CD4-positive, alpha-beta T cell treated with Interleukin-10 for 1 hour (primary cell): Measurements from ENCODE around the gene CMSS1.

Experiments
- DNase-seq: peaks from one replicate; pipeline ENCODE4 v3.0.0-alpha.2; 2020

CMSS1 gene

DNA sequence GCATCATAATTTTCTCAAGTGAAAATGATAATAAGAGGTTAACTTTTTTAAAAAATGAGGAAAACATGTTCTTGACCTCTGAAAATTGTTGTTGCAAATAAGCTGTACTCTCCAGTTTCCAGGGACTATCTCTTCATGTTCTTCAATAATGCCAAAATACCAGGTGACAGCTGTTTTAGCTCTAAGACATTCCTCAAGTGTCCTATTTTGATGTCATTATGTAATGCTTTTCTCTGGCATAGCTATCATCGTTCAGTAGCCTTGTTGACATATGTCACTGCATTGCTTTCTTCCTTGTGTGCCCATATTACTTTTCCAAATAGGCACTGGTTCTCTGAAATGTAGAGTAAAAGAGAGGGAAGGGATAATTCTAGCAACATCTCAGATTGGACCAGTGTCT, 302.4 kb downstream of the CMSS1 start:
- no peak for DNase-seq

DNA sequence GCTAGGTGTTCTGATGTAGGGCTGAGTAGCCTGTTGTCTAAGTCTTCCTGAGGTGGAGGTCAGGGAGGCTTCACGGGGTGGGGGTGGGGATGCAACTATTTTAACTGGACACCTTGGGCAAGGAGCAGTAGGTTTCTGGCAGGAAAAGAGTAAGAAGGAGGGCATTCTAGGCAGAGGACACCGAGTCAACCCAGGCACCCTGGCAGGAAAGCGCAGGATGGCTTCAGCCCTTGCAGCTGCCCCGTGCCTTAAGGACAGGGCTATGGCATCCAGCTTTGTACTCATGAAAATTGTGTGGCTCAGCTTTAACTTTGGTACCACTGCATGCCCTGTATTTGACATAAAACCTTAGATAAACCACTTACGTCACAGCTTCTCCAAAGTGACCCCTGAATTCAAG, 303.0 kb downstream of the CMSS1 start:
- no peak for DNase-seq

DNA sequence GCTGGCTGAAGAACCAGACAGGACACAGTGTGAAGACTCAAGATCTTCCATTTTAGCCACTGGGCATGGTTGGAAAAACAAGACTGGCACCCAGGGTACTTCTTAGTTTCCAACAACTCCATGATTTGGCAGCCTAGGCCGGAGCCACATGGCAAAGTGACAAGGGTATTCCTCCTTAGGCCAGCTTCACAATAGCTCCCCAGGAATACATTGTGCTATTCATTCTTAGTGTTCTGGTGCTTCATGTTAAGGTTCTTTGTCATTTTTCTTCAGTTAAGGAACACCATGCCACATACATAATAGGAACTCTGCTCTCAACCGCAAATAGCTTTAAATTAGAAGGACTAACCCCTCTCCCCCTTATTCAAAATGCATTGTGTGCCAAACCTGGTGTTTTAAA, 304.7 kb downstream of the CMSS1 start:
- no peak for DNase-seq

DNA sequence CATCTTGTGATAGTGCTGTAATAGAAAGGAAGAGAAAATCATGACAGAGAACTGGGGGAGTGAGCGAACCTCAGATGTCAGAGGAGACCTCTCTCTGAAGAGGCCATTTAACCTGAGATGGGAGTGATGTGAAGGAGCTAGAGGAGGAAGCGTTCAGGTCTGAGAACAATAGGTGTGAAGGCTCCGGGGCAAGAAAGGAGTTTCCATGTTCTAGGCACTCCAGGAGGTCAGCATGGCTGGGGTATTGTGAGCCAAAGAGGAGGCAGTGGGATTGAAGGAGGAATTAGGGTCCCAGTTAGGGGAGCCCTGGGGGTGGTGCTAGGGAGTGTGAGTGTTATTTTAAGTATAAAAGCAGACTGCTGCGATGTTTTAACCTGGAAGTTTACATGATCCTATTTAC, 305.4 kb downstream of the CMSS1 start:
- no peak for DNase-seq

DNA sequence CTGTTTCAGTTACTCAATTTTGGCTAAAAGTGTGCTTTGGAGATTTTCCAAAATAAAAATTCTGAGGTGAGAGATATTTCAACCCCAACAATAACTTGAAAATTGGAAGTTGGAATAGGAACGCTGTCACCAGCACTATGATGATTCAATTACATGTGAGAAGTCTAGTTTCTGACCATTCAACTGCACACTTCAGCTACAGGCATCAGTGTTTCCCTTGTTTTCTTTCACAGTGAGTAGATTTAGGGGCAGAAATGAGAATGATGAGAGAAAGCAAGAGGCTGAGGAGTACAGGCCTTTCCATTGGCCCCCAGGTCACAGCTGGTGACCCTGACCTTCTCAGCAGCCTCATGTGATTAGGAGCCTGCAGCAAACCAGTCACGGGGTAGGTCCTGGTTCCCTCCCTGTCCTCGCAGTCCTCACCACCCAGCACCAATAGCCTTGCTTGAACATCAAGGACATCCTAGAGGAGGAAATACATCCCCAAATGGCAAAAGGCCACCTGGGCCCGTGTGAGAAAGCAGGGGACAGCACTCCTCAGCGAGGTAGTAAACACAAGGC, 306.6 kb downstream of the CMSS1 start:
- no peak for DNase-seq

DNA sequence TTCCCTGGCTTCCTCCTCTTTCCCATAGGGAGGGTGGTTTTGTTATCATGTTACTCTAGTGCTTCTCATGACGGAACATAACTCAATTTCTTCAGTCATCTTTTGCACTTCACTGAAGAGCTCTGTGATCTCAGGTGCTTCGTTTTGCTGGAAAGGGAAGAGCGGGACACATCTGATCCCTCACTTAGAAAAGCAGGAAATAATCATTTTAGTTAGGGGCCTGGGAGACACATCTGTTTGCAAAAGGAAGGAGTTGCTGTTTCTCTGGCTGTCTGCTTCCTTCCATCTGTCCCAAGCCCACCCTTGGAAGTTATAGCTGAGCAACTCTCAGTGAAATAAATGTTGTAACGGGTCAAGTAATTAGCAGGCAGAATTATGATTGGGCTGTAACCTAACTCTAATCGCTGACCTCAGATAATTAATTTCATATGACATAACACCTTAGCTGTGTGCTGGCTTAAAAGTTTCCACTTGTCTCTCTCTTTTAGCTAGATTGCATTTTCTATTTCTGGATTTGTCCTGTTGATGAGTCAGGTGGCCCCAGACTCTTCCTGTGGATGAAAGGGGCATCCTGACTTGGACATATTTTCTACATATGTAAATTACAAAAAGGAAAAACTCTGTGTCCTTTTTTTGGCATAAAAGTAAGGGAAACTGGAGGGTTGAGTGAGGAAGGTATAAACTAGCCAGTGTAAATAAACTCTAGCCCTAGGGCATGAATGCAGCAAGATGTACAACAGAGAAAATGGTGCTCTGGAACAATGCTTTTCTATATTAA, 307.7 kb downstream of the CMSS1 start:
- no peak for DNase-seq

DNA sequence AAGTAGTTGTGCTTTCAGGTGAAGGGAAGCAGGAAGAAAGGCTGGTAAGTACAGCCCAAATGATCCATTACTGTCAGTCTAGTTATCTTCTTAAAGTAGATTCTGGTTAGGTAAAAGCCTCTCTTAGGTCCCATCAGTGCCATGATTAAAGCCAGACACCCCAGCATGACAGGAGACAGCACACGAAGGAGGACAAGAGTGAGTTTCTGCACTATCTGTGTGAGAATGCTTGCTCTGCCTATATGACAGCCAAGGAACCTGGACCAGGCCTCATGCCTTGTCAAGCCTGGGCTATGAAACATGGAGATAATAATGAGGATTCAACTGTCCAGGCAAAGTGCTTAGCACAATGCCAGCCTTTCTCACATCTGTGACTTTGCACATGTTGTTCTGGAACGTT, 310.1 kb downstream of the CMSS1 start:
- DNase-seq, result no peak

DNA sequence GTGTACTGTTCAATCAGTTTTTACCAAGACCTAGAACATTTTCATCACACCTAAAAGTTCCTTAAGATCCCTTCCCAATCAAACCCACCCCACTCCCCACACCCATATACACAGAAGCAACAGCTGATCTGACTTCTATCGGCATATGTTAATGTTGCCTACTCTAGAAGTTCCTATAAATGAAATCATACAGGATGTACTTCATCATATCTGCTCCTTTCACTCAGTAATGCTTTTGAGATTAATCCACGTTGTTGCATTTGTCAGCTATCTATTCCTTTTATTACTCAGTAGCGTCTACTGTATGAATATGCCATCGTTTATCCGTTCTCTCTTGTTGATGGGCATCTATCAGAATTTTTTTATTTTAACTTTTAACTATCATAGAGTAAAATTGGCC, 310.9 kb downstream of the CMSS1 start:
- no peak for DNase-seq

DNA sequence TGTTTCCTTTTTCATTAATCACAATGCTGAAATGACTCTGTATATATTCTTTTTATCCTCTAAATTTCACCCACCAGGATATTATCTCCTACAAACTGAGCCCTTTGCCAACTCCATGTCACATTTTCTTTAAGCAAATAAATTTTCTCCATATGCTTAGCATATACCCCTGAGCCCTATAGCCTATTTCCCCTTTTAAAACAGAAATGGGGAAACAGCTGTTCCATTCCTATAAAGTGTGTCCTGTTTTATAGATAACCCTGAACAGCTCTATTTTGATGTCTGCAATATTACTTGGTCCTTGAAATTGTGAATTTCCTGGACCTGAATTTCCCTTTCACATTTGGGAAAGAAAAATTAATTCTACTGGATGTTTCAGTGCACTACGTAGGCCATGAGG, 312.3 kb downstream of the CMSS1 start:
- no peak for DNase-seq

DNA sequence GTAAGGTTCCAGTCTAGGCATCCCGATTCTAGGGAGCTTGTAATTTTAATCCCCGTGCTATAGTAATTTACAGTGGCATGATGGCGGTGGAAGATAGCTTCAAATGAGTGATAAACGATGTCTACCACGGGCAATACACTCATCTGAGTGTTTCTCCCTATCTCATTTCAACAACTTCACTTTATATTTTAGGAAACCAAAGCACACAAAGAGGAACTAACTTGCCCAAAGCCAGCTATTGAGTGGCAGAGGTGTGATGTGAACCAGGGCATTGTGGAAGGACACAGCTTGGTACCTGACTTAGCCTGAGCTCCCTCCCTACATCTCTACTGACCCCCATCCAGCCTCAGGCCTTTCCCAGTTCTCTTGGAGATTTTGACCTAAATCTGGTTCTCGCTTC, 313.6 kb downstream of the CMSS1 start:
- DNase-seq, result no peak

DNA sequence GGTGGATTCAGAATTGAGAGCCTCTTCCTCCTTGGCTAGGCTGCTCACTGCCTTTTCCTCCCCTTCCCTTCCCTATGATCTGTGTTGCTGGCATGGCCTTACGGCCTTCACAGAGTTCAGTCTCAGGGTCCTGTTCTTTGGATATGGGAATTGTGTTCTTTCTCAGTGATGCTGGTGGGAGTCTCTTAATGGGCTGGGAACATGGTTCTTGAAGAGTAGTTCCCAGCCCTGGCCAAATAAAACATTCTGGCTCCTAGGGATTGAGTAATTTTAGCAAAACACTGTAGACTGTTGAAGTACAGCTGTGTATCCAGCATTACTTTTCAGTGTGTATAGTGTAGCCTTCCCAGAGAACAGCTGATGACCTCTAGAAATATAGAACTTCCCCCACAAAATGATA, 319.3 kb downstream of the CMSS1 start:
- DNase-seq, result no peak

DNA sequence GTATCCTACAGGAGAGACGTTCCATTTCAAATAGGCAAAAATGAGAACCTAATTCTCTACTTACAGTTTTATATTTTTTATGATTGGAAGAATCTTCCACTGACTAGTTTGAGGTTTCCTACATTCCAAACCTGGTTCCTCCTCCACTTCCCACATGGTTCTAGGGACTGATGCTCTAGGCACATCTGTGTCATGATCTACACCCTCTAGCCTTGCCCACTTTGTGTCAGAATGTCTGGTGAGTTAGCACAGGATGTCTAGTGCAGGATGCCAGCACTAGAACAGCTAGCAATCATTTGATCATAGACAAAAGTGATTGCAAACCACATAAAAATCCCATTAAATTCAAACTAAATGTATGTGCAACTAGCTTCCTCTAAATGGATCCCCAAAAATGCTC, 323.3 kb downstream of the CMSS1 start:
- DNase-seq, result no peak

DNA sequence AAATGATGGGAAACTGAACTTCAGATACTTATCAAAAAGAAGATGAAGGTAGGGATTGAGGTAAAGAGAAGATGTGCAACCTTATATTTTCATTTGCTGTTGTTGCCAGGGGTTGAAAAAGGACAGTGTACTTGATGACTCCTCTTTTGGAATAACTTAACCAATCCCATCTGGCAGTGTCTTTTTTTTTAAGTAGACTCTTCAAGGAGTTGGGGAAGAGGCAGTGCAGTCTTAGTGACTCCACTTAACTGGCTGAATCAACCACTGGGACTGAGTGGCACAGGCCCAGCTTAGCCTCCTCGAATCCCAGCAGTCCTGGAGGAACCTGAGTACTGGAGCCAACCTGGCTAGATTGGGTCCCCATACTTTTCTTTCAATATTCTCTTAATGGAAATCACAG, 323.9 kb downstream of the CMSS1 start:
- no peak for DNase-seq

DNA sequence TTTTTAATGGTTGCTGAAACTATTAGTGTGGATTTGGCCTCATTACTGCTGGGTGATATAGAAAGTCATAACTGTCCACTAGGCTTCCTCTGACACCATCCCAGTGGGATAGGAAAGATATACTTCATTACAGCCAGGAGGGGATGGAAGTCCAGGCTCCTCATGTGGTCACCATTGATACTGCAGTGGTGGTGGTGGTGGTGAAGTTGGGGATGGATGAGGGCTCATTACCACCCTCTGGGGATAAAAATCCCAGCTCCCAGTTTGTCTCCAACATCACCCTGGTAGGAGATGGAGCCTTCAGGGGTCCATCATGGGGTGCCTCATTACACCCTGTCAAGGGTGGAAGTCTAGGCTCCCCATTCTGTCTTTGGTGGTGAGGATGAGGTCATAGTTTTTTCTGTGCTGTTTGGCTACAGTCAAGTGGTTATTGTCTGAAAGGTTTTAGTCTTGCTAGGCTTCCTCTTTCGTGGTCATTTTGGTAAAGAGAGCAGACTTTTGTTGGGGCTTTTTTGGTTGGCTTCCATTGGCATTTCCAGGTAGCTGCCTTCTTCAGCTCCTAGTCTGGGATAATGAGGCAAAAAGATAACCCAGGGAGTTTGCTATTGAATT, 326.7 kb downstream of the CMSS1 start:
- no peak for DNase-seq

DNA sequence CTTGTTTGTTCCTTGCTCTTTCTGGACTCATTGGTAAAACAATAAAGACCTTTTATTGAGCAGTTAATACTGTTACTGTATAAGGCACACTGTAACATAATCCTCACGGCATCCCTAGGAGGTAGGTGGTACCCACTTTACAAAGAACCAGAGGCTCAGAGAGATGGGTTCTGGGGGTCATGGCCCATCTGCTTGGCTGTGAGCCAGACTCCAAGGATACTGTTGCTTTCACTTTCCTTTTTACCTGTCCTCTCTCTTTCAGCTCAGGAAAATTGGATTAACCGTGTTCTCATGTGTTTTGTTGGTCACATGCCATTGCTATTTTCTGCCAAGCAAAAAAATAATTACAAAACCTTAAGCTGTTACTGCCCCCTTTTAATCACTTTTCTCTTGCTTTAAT, 331.5 kb downstream of the CMSS1 start:
- DNase-seq, result no peak

DNA sequence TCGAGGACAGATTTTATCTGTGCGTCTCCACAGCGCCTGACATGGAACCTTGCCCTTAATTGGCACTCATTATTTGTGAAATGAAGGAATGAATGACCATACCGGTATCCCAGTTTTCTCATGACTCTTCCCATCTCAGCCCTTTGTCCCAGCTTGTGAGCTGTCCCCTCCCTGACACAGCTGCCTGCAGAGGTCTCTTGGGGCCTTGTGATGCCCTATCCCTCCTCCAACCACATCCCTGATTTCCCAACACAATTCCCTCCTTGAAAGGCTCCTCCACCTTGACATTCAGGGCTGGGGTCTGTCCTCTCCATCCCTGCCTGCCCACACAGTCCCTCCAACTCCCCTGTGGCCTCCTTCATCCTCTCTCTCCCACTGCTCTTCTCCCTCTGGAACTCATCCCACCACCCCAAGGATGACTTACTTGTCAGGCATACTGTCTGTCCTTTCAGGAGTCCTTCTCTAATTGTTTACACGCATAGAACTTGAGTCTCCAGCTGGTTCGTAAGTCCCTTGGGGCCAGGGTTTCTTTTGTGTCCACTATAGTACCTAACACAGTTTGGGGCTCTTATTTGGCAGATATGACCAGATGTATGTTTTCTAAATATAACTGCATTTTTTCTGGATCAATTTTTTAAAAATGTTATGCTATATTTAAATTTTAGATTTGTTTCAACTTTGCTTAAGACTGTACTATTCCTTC, 332.2 kb downstream of the CMSS1 start:
- no peak for DNase-seq

DNA sequence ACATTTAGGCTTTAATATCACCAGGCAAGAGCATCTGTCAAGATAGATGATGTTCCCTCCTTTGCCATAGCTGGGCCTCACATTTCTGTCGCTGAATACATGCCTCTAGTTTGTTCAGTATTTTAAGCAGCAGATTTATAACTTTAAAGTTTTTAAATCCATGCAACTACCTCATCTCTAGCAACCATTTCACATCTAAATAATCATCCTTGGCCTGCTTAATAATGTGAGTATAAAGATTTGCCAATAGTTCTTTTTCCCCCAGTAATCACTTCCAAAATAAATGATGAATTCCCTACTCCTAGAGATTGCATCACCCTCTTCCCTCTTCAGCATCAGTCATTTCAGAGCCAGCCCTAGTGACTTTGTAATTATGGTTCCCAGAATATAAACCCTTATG, 332.8 kb downstream of the CMSS1 start:
- DNase-seq, result no peak

DNA sequence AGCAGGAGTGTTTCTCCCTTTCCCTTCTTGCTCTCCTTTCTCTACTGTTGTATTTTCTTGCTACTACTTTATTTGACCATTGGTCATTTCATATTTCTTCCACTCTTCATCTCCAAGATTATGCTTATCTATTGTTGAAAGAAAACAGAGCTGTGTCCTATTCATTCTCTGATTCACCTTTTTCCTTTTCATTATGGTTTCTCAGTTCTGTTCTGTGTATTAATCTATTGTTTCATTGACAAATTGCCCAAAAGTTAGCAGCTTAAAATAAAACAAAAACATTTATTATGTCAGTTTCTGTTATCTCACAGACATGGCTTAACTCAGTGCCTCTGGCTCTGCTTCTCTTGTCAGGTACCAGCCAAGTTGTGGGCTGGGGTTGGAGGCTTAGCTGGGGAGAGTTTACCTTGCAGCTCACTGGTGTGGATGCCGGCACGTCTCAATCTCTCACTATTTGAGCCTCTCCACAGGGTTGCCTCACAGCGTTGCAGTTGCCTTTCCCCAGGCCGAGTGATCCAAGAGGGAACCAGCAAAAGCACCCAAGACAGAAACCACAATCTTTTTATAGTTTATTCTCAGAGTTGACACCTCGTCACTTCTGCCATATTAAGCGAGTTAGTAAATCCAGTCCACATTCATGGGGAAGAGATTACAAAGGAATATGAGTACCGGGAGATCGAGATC, 333.5 kb downstream of the CMSS1 start:
- DNase-seq, result no peak

DNA sequence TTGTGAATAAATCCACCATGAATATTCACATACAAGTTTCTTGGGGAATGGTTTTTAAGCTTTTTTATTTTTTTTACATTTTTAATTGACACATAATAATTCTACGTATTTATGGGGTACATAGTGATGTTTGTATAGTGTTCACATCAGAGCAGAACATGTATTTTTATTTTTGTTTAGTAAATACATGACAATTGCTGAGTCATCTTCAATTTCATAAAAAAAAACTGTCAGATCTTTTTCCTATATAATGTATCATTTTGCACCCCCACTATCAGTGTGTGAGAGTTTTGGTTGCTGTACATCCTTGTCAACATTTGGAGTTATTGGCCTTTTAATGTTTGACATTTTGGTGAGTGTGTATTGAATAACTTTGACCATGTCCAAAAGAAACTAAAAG, 336.5 kb downstream of the CMSS1 start:
- DNase-seq, result no peak

DNA sequence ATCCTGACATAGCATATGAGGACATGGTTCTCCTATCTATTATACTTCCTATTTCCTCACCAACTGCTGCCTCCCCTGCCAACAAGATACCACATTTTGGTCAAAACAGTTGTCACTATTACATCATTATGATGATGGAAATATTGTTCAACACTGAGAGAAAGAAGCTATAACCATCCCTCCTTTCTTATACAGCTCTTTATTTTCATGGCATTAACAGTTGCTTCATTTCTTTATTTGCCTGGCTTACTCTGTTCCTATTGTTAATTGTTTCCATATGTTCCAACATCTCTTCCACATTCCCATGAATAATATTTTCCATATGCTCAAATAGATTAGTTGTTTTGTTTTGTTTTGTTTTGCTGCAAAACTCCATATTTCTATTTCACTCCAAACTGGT, 337.5 kb downstream of the CMSS1 start:
- DNase-seq, result no peak

DNA sequence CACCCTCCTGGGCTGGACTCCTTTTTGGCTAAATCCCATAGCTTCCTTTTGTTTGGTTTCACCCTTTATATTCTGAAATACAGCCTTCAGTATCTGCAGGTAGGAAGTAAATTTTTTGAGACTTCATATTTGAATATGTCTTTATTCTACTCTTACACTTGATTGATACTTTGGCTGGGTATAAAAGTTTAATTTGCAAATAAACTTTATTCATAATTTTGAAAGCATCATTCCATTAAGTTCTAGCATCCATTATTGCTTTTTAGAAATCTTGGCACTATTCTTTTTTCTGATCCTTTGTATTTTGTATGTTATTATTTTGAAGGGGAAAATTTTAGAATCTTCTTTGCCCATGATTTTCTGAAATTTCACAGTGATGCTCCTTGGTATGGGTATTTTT, 337.9 kb downstream of the CMSS1 start:
- DNase-seq, result no peak

DNA sequence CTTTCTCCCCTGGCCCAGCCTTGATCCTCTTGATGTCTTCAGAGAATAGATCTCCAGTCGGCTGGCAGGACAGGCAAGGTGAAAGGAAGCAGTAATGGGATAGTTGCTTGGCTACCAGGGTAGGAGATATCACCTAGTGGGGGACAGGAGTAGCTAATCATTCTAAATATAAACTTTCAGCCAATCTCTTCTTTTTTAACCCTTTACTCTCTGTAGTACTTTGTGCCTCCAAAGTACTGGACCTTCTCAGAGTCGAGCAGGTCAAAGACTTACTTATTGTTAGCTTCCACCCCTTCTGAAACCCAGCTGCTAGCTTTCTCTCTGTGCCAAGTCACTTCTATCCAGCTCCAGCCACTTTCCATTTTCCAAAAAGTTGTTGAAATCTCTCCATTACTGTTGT, 340.0 kb downstream of the CMSS1 start:
- DNase-seq, result no peak

DNA sequence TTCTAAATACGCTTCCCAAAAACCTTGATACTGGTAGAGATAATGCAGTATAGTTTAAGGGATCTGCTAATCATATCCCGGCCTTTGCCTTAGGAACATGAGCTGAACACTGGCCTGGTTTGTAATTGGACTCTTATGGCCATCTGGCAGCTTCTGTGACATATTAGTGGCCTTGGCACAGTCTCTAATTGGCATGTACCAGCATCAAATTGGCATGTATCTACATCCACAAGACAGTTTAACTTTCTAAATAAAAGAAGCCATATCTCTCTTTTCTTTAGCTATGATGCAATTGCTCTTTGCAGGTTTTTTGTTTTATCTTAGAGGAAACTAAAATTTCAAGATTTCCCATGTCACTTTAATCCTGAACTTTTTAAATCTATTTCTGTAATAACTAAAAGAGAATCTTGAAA, 341.3 kb downstream of the CMSS1 start:
- DNase-seq, result no peak
